ENCODE measurements around the gene C12orf76. TPM values are rescaled to one million over a fixed set of nuclear protein-coding genes. Genes with fewer than 3 reads are reported as not detected.

C12orf76 gene
- total RNA-seq, 2 donors from 2014 or later = 2.0 to 15.3 TPM

DNA sequence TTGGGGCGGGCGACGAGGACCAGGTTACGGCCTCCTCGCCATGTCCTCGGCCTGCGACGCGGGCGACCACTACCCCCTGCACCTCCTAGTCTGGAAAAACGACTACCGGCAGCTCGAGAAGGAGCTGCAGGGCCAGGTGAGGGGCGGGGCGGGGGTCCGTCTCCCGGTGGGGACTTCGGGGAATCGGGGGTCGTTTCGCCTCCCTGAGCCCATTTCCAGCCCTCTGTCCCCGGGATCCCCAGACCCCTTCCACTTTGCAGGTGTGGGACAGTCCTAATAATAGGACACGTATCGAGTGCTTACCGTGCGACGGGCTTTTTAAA is 48.7 kb downstream of the C12orf76 start:
- 0% methylated on average over 5 to 27 of the region's 27 CpGs for WGBS, 2 donors
- Histone ChIP-seq H3K27me3 (no peaks in the 10 kb centered on the region), H3K4me1 (peaks cover 42% of the 10 kb centered on the region), H3K4me3 (peak overlapping the region; percentile 81 to 90), H3K27ac (peak overlapping the region; percentile 78 to 87 (median 84)), H3K9me3 (no peaks in the 10 kb centered on the region), H3K36me3 (replicated peaks in 1 of 2; ENCODE audit: insufficient read depth in 1 of 2, low read depth in 2 of 2) (no peaks in the 10 kb centered on the region)
- DNase-seq (peak in 3 of 4 donors; percentile 9 to 26 (median 14)), ATAC-seq (no peak)
- intact Hi-C loops (cut with DNase I) = no loop called here
- TF ChIP-seq, protein P1, sequence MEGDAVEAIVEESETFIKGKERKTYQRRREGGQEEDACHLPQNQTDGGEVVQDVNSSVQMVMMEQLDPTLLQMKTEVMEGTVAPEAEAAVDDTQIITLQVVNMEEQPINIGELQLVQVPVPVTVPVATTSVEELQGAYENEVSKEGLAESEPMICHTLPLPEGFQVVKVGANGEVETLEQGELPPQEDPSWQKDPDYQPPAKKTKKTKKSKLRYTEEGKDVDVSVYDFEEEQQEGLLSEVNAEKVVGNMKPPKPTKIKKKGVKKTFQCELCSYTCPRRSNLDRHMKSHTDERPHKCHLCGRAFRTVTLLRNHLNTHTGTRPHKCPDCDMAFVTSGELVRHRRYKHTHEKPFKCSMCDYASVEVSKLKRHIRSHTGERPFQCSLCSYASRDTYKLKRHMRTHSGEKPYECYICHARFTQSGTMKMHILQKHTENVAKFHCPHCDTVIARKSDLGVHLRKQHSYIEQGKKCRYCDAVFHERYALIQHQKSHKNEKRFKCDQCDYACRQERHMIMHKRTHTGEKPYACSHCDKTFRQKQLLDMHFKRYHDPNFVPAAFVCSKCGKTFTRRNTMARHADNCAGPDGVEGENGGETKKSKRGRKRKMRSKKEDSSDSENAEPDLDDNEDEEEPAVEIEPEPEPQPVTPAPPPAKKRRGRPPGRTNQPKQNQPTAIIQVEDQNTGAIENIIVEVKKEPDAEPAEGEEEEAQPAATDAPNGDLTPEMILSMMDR (IDR thresholded peaks at IDR 0.05) = no peak
- no peak for TF ChIP-seq POLR2A (IDR thresholded peaks at IDR 0.05)

DNA sequence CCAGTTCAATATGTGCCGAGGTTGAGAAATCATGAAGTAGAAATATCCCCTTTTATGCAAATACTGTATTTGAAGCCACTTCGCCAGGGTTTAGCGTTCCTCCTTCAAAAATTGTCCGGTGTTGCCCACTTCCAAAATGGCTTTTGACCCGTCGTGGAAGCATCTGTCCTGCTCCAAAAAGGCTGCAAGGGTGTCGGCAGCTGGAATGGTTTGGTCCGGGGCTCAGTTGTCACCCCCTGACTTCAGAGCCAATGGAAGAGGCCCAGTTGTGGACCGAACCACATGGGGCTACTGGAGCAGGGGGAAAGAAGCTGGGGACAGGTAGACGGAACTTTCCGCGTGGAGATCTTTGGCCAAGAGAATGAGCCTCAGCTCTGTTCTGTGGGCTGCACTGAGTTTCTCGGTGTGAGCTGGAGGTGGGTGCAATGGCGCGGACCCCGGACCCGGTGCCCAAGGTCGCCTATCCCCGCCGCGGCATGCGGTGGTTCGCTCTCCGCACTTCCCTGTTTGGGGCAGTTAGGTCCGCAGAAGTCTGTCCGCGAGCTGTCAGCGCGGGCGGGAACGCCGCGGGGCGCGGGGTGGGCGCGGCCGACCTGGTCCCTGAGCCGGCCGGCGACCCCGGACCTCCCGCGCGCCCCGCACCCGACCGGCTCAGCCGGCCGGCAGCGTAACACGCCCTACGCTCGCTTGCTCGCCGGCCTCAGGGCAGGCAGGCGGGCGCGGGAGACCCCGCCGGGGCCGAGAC is 49.2 kb downstream of the C12orf76 start, which contains the start of gene ANKRD13A:
TSS of gene ANKRD13A (plus strand) at position 527 of the 745 bp plus-strand sequence. CDS start 259 bp downstream, outside the sequence.
- 0% methylated on average over 5 to 62 of the region's 62 CpGs for WGBS, 2 donors
- Histone ChIP-seq H3K27me3 (no peaks in the 10 kb centered on the region), H3K27ac (peak within 1 kb of the TSS; percentile 78 to 87 (median 84)), H3K9me3 (no peaks in the 10 kb centered on the region), H3K4me1 (peaks cover 47% of the 10 kb centered on the region), H3K36me3 (replicated peaks in 1 of 2; ENCODE audit: insufficient read depth in 1 of 2, low read depth in 2 of 2) (no peaks in the 10 kb centered on the region), H3K4me3 (peak within 1 kb of the TSS; percentile 81 to 90)
- TF ChIP-seq, protein P1 (IDR thresholded peaks at IDR 0.05) = peak in 2 of 7 experiments; percentile 14 to 17
- TF ChIP-seq POLR2A (IDR thresholded peaks at IDR 0.05) = peak; percentile 76 to 78 (median 77)
- peak; percentile 91 to 96 (median 93) for DNase-seq
- intact Hi-C loops (cut with DNase I) = no loop called here
- peak; percentile 90 for ATAC-seq

DNA sequence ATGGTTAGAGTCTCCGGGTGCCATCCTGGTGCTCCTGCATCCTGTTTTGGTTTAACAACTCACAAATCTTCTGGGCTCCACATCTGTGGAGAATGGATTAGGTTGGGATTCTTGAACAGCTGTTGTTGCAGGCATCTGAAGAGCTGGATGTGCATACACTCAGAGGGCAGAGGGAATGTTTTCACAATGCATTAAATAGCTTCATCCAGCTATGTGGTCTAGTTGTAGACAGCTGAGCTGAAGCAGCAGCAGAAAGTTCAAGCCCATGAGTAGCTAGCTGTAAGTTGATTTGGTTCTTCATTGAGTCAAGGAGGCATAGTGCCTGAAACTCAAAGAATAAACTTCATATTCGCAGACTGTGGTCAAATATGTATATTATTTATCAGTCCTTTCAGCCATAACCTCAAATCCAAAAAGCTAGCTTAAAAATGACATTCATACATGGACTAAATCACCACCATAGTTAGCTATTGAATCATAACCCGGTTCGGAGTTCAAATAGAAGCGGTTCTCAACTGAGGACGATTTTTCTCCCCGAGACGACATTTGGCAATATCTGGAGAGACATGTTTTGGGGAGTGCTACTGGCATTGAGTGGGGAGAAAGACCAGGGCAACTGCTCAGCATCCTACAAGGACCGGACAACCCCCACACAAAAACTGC is 50.0 kb downstream of the C12orf76 start:
- no peaks in the 10 kb centered on the region for H3K36me3 ChIP-seq (replicated peaks in 1 of 2; ENCODE audit: insufficient read depth in 1 of 2, low read depth in 2 of 2)
- H3K9me3 ChIP-seq = no peaks in the 10 kb centered on the region
- TF ChIP-seq, protein P1 (IDR thresholded peaks at IDR 0.05) = no peak
- TF ChIP-seq POLR2A (IDR thresholded peaks at IDR 0.05) = no peak

DNA sequence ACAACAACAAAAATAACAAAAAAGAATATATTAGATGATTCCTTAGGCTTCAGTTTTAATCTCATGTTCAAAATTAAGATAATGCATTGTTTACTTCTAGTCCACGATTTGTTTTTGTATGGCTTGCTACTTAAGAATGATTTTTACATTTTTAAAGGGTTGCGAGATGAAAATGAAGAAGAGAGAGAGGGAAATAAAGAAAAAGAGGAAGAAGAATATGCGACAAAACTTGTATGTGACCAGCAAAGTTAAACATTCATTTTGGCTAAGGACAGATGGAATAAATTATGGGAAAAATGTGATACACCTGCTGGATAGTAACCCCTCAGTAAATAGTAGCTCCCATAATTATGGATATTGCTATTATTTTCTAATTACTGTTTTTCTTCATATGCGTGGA is 50.9 kb downstream of the C12orf76 start:
- TF ChIP-seq, protein P1 (IDR thresholded peaks at IDR 0.05) = no peak
- no peak for TF ChIP-seq POLR2A (IDR thresholded peaks at IDR 0.05)
- H3K27ac ChIP-seq = no peak overlapping the region
- intact Hi-C loops (cut with DNase I) = no loop called here
- peaks cover 43% of the 10 kb centered on the region for H3K4me1 ChIP-seq
- H3K9me3 ChIP-seq = no peaks in the 10 kb centered on the region
- H3K4me3 ChIP-seq = no peak overlapping the region
- 65 to 81% methylated on average over 4 of the region's 4 CpGs for WGBS, 2 donors
- ATAC-seq = no peak
- no peaks in the 10 kb centered on the region for H3K27me3 ChIP-seq
- DNase-seq = no peak
- H3K36me3 ChIP-seq (replicated peaks in 1 of 2; ENCODE audit: insufficient read depth in 1 of 2, low read depth in 2 of 2) = no peaks in the 10 kb centered on the region

More for the DNA sequence above, 50.0 kb downstream of the C12orf76 start:
- Histone ChIP-seq H3K27me3 (no peaks in the 10 kb centered on the region), H3K4me1 (peaks cover 45% of the 10 kb centered on the region), H3K27ac (peak overlapping the region; percentile 78 to 87 (median 84)), H3K4me3 (no peak overlapping the region)
- DNase-seq (no peak), ATAC-seq (no peak)
- intact Hi-C loops (cut with DNase I) = no loop called here
- WGBS, 2 donors = 49 to 51% methylated on average over 9 of the region's 9 CpGs
